Skeletal muscle tissue (tissue), 4 donors: ENCODE data around the gene B3GNT5. TPM values are rescaled to one million over a fixed set of nuclear protein-coding genes. Genes with fewer than 3 reads are reported as not detected.
A peak's percentile ranks its signal among the peaks of the same experiment; 100 is the strongest.

Experiments
- H3K27ac ChIP-seq: one replicate; pipeline ENCODE4 v1.7.0; 2013; ENCODE audit warnings: mild to moderate bottlenecking, low read depth, low read length, inconsistent platforms
- H3K27me3 ChIP-seq, 3 donors: one replicate each; pipeline ENCODE4 v1.7.0; 2013; ENCODE audit warnings: low read length in 3 of 3; ENCODE audit not compliant: control insufficient read depth in 3 of 3, insufficient read depth in 3 of 3
- H3K36me3 ChIP-seq, 3 donors: one replicate each; pipeline ENCODE4 v1.7.0; 2013; ENCODE audit warnings: low read length in 3 of 3; ENCODE audit not compliant: control insufficient read depth in 3 of 3, insufficient read depth in 3 of 3
- H3K4me1 ChIP-seq, 3 donors: one replicate each; pipeline ENCODE4 v1.7.0; 2013; ENCODE audit warnings: low read length in 3 of 3, mild to moderate bottlenecking in 3 of 3; ENCODE audit not compliant: control insufficient read depth in 3 of 3, insufficient read depth in 3 of 3
- H3K4me3 ChIP-seq, 3 donors: one replicate each; pipeline ENCODE4 v1.7.0; 2013; ENCODE audit warnings: low read length in 3 of 3
- H3K9ac ChIP-seq, 3 donors: one replicate each; pipeline ENCODE4 v1.7.0; 2013; ENCODE audit warnings: low read length in 3 of 3, mild to moderate bottlenecking in 3 of 3, moderate library complexity in 2 of 3, low read depth in 1 of 3
- H3K9me3 ChIP-seq, 3 donors: one replicate each; pipeline ENCODE4 v1.7.0; 2013; ENCODE audit warnings: low read length in 3 of 3; ENCODE audit not compliant: control insufficient read depth in 3 of 3
- total RNA-seq: library from RNA; depleted of rRNA; stranded (reverse); fragments of >200 nt; gene quantifications from one replicate; pipeline ENCODE4 v1.2.3, GENCODE V29; 2014
- donor health status: Osteomylitis.

The B3GNT5 gene
- total RNA-seq, 1 donor from 2014 or later, result 4.2 TPM

- Histone ChIP-seq H3K36me3 (peaks cover 0 to 8% (median 7%) of the 10 kb centered on the region in 3 donors), H3K9me3 (no peaks in the 10 kb centered on the region), H3K27me3 (no peaks in the 10 kb centered on the region), H3K27ac (peak overlapping the region; percentile 90), H3K9ac (peak overlapping the region; percentile 14 to 60 (median 52)), H3K4me1 (peaks cover 42 to 81% (median 69%) of the 10 kb centered on the region in 3 donors), H3K4me3 (peak overlapping the region in 2 of 3 donors; percentile 37 to 41)
These were observed 45.7 kb downstream of the B3GNT5 start for GRCh38 chr3:183298701-183299153.

DNA sequence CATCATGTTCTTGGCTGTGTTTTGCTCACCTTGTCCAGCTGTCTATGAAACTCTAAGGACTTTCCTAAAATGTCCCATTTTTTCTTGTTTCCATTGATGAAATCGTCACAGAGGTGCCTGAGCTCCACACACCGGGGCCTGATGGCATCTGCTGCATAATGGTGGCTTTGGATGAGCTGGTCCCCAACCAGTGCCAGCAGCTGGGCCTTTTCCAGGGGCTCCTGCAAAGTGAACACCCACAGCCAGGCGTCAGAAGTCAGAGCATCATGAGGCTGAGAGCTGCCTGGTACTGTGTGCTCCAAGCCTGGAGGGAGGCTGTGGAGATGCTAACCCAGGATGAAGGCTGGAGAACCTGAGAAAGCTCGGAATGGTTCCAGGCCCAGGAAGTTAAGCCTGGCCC is 46.9 kb downstream of the B3GNT5 start:
- H3K27ac ChIP-seq, result peak overlapping the region; percentile 90
- peaks cover 0 to 8% (median 5%) of the 10 kb centered on the region in 3 donors for H3K36me3 ChIP-seq
- peaks cover 45 to 83% (median 77%) of the 10 kb centered on the region in 3 donors for H3K4me1 ChIP-seq

DNA sequence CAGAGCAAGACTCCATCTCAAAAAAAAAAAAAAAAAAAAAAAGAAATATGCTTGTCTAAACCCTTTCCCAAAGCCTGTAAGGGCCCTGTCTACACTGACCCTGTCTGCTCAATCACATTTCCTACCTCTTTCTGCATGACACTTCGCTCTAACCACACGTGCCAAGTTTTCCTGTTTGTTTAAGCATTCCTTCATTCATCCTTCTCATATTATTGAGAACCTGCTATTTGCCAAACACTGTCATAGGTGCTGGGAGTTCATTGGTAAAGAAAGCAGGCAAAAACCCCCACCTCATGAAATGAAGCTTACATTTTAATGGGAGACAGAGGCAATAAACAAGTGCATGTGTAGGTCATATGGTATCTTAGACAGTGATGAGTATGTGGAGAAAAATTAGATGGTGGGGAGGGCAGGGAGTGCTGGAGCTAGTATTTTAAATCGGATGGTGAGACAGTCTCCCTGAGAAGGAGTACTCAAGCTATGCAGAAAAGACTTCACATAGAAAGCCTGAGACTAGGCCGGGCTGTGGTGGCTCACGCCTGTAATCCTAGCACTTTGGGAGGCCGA is 48.0 kb downstream of the B3GNT5 start:
- Histone ChIP-seq H3K9ac (no peak overlapping the region), H3K4me1 (peaks cover 41 to 76% (median 69%) of the 10 kb centered on the region in 3 donors), H3K4me3 (no peak overlapping the region), H3K9me3 (no peaks in the 10 kb centered on the region), H3K27ac (peak overlapping the region; percentile 29), H3K36me3 (peaks cover 0 to 7% (median 5%) of the 10 kb centered on the region in 3 donors), H3K27me3 (no peaks in the 10 kb centered on the region)

More for the DNA sequence above, 46.9 kb downstream of the B3GNT5 start:
- Histone ChIP-seq H3K9ac (no peak overlapping the region), H3K4me3 (no peak overlapping the region), H3K9me3 (no peaks in the 10 kb centered on the region), H3K27me3 (no peaks in the 10 kb centered on the region)

- H3K27ac ChIP-seq, result no peak overlapping the region
- peaks cover 40 to 73% (median 66%) of the 10 kb centered on the region in 3 donors for H3K4me1 ChIP-seq
- no peak overlapping the region for H3K4me3 ChIP-seq
- no peaks in the 10 kb centered on the region for H3K27me3 ChIP-seq
- H3K36me3 ChIP-seq, result no peaks in the 10 kb centered on the region
- no peaks in the 10 kb centered on the region for H3K9me3 ChIP-seq
- no peak overlapping the region for H3K9ac ChIP-seq
These were observed 49.0 kb downstream of the B3GNT5 start for GRCh38 chr3:183301937-183302580.

DNA sequence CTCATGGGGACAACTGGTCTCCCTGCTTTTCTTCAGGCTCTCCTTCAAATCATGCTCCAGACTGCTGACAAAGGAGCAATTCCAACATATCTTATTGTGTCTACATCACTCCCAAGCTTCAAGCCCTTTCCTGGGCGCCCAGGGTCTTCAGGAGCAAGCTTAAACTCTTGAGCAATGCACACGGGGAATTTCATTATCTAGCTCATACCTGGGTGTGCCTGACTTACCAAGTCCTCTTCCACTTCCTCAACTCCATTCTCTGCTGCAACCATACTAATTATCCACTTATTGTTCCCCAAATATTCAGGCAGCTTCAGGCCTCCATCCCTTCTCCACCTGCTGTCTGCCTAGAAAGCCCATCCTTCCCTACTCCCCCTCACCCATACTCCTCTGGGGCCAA is 50.6 kb downstream of the B3GNT5 start:
- no peaks in the 10 kb centered on the region for H3K36me3 ChIP-seq
- no peak overlapping the region for H3K4me3 ChIP-seq
- peak overlapping the region in 1 of 3 donors; percentile 3 for H3K9ac ChIP-seq
- no peaks in the 10 kb centered on the region for H3K27me3 ChIP-seq
- H3K27ac ChIP-seq, result no peak overlapping the region
- H3K9me3 ChIP-seq, result no peaks in the 10 kb centered on the region
- H3K4me1 ChIP-seq, result peaks cover 39 to 70% (median 61%) of the 10 kb centered on the region in 3 donors

- Histone ChIP-seq H3K9ac (peak overlapping the region; percentile 2 to 60 (median 32)), H3K4me3 (peak overlapping the region in 1 of 3 donors; percentile 9), H3K36me3 (no peaks in the 10 kb centered on the region), H3K27ac (peak overlapping the region; percentile 73), H3K27me3 (no peaks in the 10 kb centered on the region), H3K4me1 (peaks cover 28 to 47% (median 46%) of the 10 kb centered on the region in 3 donors), H3K9me3 (no peaks in the 10 kb centered on the region)
These were observed 54.0 kb downstream of the B3GNT5 start for GRCh38 chr3:183306798-183307671.

GRCh38 chr3:183307749-183308148 is 54.7 kb downstream of the B3GNT5 start:
- Histone ChIP-seq H3K4me1 (peaks cover 25 to 41% (median 40%) of the 10 kb centered on the region in 3 donors), H3K9me3 (no peaks in the 10 kb centered on the region), H3K27ac (no peak overlapping the region), H3K4me3 (no peak overlapping the region), H3K9ac (peak overlapping the region in 1 of 3 donors; percentile 60), H3K27me3 (no peaks in the 10 kb centered on the region), H3K36me3 (no peaks in the 10 kb centered on the region)

DNA sequence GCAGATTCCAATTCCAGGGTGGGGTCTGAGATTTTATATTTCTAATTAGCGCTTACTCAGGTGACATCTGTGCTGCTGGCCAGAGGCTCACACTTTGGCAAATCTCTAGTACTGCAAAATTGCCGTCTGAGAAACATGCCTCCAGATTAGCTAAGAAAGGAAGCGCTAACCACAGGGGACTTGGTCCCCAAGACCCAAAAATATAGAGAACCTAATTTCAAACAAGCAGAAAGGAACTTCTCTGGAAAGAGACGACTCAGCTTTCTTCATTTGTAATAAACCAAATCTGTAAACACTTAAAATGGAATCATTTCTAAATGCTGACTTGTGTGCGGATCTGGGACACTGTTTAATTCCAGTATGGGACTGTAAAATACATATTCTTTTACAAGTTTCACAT is 55.7 kb downstream of the B3GNT5 start:
- Histone ChIP-seq H3K4me1 (peaks cover 22 to 33% (median 33%) of the 10 kb centered on the region in 3 donors), H3K9ac (peak overlapping the region in 1 of 3 donors; percentile 40), H3K27ac (peak overlapping the region; percentile 28), H3K27me3 (no peaks in the 10 kb centered on the region), H3K36me3 (no peaks in the 10 kb centered on the region), H3K9me3 (no peaks in the 10 kb centered on the region), H3K4me3 (no peak overlapping the region)

DNA sequence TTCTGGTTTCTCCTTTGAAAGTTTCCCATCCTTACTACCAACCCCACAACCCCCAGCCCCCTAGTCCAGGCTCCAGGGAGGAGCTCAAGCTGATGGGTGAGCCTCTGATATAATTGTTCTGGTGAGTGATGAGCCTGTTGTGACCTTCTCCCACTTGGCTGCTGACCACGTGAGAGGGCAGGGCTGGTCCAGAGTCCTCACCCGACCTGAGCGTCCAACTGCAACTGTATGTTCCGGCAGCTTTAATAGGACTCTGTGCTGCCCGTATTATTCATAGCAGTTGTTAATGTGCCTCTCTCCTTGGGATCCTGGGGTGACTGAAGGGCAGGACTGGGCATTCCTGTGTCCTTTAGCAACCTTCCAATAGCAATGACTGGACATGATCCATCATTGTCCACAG is 56.2 kb downstream of the B3GNT5 start:
- H3K4me1 ChIP-seq, result peaks cover 19 to 33% (median 27%) of the 10 kb centered on the region in 3 donors
- peak overlapping the region in 1 of 3 donors; percentile 64 for H3K9ac ChIP-seq
- H3K27me3 ChIP-seq, result no peaks in the 10 kb centered on the region
- no peaks in the 10 kb centered on the region for H3K9me3 ChIP-seq
- H3K27ac ChIP-seq, result peak overlapping the region; percentile 65
- H3K4me3 ChIP-seq, result no peak overlapping the region
- no peaks in the 10 kb centered on the region for H3K36me3 ChIP-seq
